ENCODE data around the gene SPHK1.

GRCh38 chr17:76379275-76379641 lies 5.2 kb upstream of the SPHK1 start:
- TF ChIP-seq, protein P1, sequence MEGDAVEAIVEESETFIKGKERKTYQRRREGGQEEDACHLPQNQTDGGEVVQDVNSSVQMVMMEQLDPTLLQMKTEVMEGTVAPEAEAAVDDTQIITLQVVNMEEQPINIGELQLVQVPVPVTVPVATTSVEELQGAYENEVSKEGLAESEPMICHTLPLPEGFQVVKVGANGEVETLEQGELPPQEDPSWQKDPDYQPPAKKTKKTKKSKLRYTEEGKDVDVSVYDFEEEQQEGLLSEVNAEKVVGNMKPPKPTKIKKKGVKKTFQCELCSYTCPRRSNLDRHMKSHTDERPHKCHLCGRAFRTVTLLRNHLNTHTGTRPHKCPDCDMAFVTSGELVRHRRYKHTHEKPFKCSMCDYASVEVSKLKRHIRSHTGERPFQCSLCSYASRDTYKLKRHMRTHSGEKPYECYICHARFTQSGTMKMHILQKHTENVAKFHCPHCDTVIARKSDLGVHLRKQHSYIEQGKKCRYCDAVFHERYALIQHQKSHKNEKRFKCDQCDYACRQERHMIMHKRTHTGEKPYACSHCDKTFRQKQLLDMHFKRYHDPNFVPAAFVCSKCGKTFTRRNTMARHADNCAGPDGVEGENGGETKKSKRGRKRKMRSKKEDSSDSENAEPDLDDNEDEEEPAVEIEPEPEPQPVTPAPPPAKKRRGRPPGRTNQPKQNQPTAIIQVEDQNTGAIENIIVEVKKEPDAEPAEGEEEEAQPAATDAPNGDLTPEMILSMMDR (IDR thresholded peaks at IDR 0.05) = no peak
- no peak for TF ChIP-seq ZFX (IDR thresholded peaks at IDR 0.05; ENCODE audit: borderline replicate concordance)

Measured in 22Rv1 (cell line).